Mammary epithelial cell (primary cell): Measurements from ENCODE around the gene TTLL11.

Source experiments
- CTCF ChIP-seq, 2 donors: IDR thresholded peaks in 1 of 2; conservative IDR thresholded peaks in 1 of 2; 2 replicates each; pipeline ENCODE4 v1.5.1; 2011 to 2012; ENCODE audit warnings: inconsistent platforms in 2 of 2, low read length in 2 of 2, mild to moderate bottlenecking in 2 of 2, control low read depth in 1 of 2, low read depth in 1 of 2; ENCODE audit not compliant: insufficient read depth in 1 of 2; ENCODE audit errors: extremely low read depth in 1 of 2
- EZH2 ChIP-seq: IDR thresholded peaks from 2 replicates; pipeline ENCODE4 v1.6.1; 2012; ENCODE audit warnings: low read length, inconsistent platforms, borderline replicate concordance

DNA sequence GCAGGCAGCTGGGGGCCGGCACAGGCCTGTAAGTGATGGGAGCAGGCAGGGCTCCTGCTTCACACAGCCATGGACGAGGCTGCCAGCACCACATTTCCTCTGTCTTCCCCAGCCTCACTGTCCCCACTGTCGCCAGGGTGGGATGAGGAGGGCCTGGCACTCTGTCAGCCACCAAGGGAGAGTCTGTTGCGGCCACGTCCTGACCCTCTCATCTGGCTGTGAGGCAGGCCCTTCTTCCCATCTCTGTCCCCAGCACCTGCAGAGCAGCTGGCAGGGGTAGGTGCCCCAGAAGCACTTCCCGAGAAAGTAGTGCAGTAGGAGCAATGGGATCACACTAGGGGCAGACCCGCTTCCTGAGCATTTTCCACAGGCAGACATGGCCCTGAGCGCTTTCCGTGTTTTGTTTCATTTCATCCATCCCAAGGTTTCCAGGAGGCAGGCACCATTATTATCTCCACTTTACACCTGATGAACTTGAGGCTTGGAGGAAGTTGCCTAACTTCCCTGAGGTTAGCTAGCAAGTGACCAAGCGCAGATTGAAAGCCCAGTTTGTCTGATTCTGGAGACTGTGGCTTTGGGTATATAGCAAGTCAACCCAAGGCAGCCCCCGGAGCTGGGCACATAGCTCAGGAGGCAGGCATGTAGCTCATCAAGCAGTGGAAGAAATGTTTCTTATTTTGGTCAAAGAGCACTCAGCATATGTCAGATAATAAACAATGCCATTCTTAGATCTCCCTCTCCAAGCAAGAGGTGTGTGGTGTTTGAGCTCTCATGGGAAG, 239.3 kb downstream of the TTLL11 start:
- TF ChIP-seq CTCF (conservative IDR thresholded peaks at IDR 0.05 in 1 of 2, IDR thresholded peaks at IDR 0.05 in 1 of 2; ENCODE audit: extremely low read depth in 1 of 2, insufficient read depth in 1 of 2, low read depth in 1 of 2, low read length in 2 of 2), result no peak
- no peak for TF ChIP-seq EZH2
